OCI-LY3 (cell line): Measurements from ENCODE around the gene CORO2B.

Experiments
- H2AFZ ChIP-seq: fragments of 200-600, 300-600 bp; shearing (Covaris generic); 2 replicates; pipeline ENCODE4 v1.6.0; 2014; ENCODE audit warnings: antibody characterized with exemption, low read depth, low read length
- H3K27ac ChIP-seq: fragments of 200-600, 300-600 bp; sonication (generic); 2 replicates; pipeline ENCODE4 v1.5.1; 2014; ENCODE audit warnings: mild to moderate bottlenecking, low read length, moderate library complexity, mixed read lengths
- H3K27me3 ChIP-seq: fragments of 200-600, 300-600 bp; sonication (generic); 2 replicates; pipeline ENCODE4 v1.6.1; 2014; ENCODE audit warnings: low read depth, low read length, mixed read lengths
- H3K36me3 ChIP-seq: fragments of 200-600, 300-600 bp; sonication (generic); replicated peaks from 2 replicates; pipeline ENCODE3; 2014; ENCODE audit warnings: low read depth, low read length, mixed read lengths
- H3K4me1 ChIP-seq: fragments of 300-600, 200-600 bp; sonication (generic); 2 replicates; pipeline ENCODE4 v1.6.1; 2014; ENCODE audit warnings: low read length, mixed read lengths
- H3K4me2 ChIP-seq: fragments of 200-600, 300-600 bp; sonication (generic); 2 replicates; pipeline ENCODE4 v1.6.1; 2014; ENCODE audit warnings: low read length, mixed read lengths
- H3K4me3 ChIP-seq: fragments of 300-600, 200-600 bp; sonication (generic); 2 replicates; pipeline ENCODE4 v1.5.1; 2014; ENCODE audit warnings: antibody characterized with exemption, mild to moderate bottlenecking, low read length, moderate library complexity
- H3K79me2 ChIP-seq: fragments of 300-600, 200-600 bp; shearing (Covaris generic); 2 replicates; pipeline ENCODE4 v1.6.1; 2014; ENCODE audit warnings: mild to moderate bottlenecking, low read length, mixed read lengths
- H3K9ac ChIP-seq: fragments of 300-600, 200-600 bp; shearing (Covaris generic); 2 replicates; pipeline ENCODE4 v1.6.0; 2014; ENCODE audit warnings: mild to moderate bottlenecking, low read length, moderate library complexity
- H3K9me3 ChIP-seq: fragments of 200-600, 300-600 bp; shearing (Covaris generic); 2 replicates; pipeline ENCODE4 v1.6.1; 2014; ENCODE audit warnings: low read length, mixed read lengths; ENCODE audit not compliant: insufficient read depth
- H4K20me1 ChIP-seq: fragments of 200-600, 300-600 bp; sonication (generic); 2 replicates; pipeline ENCODE4 v1.6.1; 2016; ENCODE audit warnings: low read length, mixed read lengths; ENCODE audit not compliant: insufficient read depth
- EZH2phosphoT487 ChIP-seq: fragments of 200-600 bp; shearing (Covaris generic); IDR thresholded peaks from 2 replicates; pipeline ENCODE4 v1.6.1; 2018; ENCODE audit warnings: antibody characterized with exemption, mixed run types, low read depth
- TF ChIP-seq, protein P1 (sequence below): fragments of 200-600, 300-600 bp; sonication (generic); IDR thresholded peaks from 2 replicates; pipeline ENCODE4 v1.5.1; 2014; ENCODE audit warnings: antibody characterized with exemption, low read length, low read depth

CORO2B gene

DNA sequence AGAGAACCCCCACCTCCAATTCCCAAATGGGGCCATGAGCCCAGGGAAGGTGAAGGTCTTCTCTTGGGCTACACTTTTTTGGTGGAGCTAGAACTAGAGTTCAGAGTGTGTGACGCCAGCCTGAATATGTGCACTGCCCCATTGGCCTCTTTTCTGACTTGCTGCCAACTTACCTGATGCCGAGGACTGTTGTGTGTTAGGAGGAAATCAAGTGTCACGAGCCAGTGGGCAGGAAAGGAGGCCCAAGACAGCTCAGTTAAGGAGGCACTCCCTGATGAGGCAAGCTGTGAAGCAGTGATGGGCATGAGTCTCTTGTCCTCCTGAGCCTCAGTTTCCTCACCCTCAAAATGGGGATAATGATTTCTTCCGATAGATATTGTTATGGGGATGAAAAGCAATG lies 134.1 kb downstream of the CORO2B start:
- Histone ChIP-seq H3K4me3 (no peak overlapping the region), H3K9ac (no peak overlapping the region), H3K36me3 (no peaks in the 10 kb centered on the region), H3K79me2 (no peaks in the 10 kb centered on the region), H2AFZ (no peak overlapping the region), H3K9me3 (no peaks in the 10 kb centered on the region), H4K20me1 (no peaks in the 10 kb centered on the region), H3K27me3 (peaks cover 37% of the 10 kb centered on the region), H3K27ac (no peak overlapping the region), H3K4me2 (no peak overlapping the region), H3K4me1 (no peaks in the 10 kb centered on the region)
- no peak for TF ChIP-seq EZH2phosphoT487
- TF ChIP-seq, protein P1, sequence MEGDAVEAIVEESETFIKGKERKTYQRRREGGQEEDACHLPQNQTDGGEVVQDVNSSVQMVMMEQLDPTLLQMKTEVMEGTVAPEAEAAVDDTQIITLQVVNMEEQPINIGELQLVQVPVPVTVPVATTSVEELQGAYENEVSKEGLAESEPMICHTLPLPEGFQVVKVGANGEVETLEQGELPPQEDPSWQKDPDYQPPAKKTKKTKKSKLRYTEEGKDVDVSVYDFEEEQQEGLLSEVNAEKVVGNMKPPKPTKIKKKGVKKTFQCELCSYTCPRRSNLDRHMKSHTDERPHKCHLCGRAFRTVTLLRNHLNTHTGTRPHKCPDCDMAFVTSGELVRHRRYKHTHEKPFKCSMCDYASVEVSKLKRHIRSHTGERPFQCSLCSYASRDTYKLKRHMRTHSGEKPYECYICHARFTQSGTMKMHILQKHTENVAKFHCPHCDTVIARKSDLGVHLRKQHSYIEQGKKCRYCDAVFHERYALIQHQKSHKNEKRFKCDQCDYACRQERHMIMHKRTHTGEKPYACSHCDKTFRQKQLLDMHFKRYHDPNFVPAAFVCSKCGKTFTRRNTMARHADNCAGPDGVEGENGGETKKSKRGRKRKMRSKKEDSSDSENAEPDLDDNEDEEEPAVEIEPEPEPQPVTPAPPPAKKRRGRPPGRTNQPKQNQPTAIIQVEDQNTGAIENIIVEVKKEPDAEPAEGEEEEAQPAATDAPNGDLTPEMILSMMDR: no peak

DNA sequence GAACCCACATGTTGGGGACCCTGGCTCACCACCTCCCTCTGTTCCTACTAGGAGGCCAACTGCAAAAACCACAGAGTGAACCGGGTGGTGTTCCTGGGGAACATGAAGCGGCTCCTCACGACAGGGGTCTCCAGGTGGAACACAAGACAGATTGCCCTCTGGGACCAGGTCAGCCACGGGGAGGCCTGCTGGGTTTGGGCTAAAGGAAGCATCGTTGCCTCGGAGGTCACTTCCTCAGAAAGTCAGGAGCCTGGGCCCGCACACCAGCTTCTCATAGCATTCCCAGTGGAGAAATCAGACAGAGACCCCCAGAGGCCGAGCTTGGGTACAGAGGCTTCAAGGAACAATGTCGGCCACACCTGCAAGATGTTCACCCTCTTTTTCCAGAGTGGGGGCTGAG lies 135.1 kb downstream of the CORO2B start:
- Histone ChIP-seq H3K36me3 (no peaks in the 10 kb centered on the region), H3K79me2 (no peaks in the 10 kb centered on the region), H3K4me3 (no peak overlapping the region), H3K4me1 (no peaks in the 10 kb centered on the region), H3K27me3 (peaks cover 44% of the 10 kb centered on the region), H4K20me1 (no peaks in the 10 kb centered on the region), H3K9ac (no peak overlapping the region), H3K4me2 (no peak overlapping the region), H2AFZ (no peak overlapping the region), H3K9me3 (no peaks in the 10 kb centered on the region), H3K27ac (no peak overlapping the region)
- TF ChIP-seq, protein P1: no peak
- no peak for TF ChIP-seq EZH2phosphoT487

DNA sequence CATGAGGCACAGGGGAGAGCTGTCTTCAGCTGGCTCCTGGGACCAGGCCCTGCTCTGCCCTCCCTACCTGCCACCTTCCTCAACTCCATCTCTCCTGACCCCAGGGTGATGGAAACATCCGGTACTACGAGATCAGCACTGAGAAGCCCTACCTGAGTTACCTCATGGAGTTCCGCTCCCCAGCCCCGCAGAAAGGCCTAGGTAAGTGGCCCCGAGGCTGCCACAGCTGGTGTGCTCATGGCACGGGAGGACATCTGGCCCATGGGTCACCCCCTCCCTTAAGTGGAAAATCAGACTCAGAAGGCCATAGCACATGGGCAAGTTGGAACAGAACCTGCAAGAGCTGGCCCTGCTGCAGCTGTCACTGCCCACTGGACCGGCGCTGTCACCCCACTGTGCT lies 136.3 kb downstream of the CORO2B start:
- TF ChIP-seq, protein P1: no peak
- no peak for TF ChIP-seq EZH2phosphoT487
- Histone ChIP-seq H3K27ac (no peak overlapping the region), H3K4me1 (no peaks in the 10 kb centered on the region), H3K9ac (no peak overlapping the region), H3K4me3 (no peak overlapping the region), H3K9me3 (no peaks in the 10 kb centered on the region), H3K27me3 (peaks cover 45% of the 10 kb centered on the region), H2AFZ (no peak overlapping the region), H3K79me2 (no peaks in the 10 kb centered on the region), H3K36me3 (no peaks in the 10 kb centered on the region), H4K20me1 (no peaks in the 10 kb centered on the region), H3K4me2 (no peak overlapping the region)

DNA sequence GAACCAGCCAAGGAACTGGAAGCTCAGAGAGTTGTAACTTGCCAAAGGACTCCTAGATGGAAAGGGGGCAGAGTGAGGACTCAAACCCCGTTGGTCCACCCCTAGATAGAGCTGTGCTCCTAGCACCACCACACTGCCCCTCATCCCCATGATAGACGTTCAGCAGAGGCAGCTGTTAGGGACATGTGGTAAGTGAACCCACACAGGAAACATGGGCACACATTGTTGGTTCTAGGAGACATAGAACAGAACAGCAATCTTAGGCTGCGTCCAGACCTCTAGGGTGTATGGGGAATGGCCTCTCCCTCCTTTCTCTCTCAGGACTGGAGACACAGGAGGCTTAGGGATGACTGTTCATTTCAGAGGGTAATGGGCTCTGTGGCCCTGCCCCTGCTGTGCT lies 139.2 kb downstream of the CORO2B start:
- Histone ChIP-seq H3K79me2 (no peaks in the 10 kb centered on the region), H2AFZ (no peak overlapping the region), H3K4me3 (no peak overlapping the region), H3K4me2 (no peak overlapping the region), H3K27ac (no peak overlapping the region), H3K9ac (no peak overlapping the region), H4K20me1 (no peaks in the 10 kb centered on the region), H3K9me3 (no peaks in the 10 kb centered on the region), H3K27me3 (peaks cover 51% of the 10 kb centered on the region), H3K36me3 (no peaks in the 10 kb centered on the region), H3K4me1 (no peaks in the 10 kb centered on the region)
- TF ChIP-seq EZH2phosphoT487: no peak
- TF ChIP-seq, protein P1: no peak
